Head of caudate nucleus (tissue), 42 donors: ENCODE data around the gene ARHGAP29.
"Not testable (repeated sequence)": the region's sequence is repeated elsewhere in the genome, so short reads cannot be mapped to it uniquely, and the experiment has no call there.

Source experiments
- DNase-seq, 42 donors: peaks; one replicate each; pipeline versions ENCODE4 v3.0.0 to v3.0.0-alpha.2; 2020 to 2021; ENCODE audit warnings: mixed read lengths in 7 of 42
- intact Hi-C: fragments of 100-400 bp; cut with DNase I; formaldehyde crosslinking; loops from one replicate; pipeline ENCODE4 v1.15.0; 2022

Gene ARHGAP29

DNA sequence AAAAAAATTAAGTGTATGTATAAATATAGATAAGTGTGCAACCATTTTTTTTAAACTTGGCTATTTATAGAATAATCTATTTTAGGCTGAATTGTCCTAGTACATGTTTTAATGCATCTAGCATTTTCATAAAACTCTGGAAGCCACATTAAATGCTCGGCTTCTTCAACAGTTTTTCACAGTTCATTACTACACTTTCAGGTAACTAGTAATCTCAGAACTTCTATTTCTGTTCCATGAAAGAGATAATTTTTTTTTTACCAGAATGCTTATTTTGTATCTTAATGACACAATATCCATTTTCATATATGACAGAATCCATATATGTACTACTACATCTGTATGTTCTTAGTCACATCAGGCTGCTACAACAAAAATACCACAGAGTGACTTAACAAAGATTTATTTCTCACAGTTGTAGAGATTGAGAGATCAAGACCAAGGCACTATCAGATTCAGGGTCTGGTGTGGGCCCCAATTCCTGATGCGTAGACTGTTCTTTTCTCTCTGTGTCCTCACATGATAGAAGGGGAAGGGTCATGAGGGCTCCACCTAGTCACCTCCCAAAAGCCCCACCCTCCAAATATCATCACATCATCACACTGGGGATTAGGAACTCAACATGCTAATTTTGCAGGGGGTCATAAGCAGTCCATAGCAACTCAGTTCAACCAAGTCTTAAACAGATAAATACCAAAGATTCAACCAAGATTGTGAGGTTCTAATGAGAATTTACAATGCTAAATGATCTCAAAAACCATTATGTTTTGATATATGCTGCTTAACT lies 43.1 kb downstream of the ARHGAP29 start:
- no peak for DNase-seq
- intact Hi-C loops, result no loop called here

GRCh38 chr1:94193128-94193527 lies 44.3 kb downstream of the ARHGAP29 start:
- DNase-seq, result no peak
- intact Hi-C loops, result no loop called here

DNA sequence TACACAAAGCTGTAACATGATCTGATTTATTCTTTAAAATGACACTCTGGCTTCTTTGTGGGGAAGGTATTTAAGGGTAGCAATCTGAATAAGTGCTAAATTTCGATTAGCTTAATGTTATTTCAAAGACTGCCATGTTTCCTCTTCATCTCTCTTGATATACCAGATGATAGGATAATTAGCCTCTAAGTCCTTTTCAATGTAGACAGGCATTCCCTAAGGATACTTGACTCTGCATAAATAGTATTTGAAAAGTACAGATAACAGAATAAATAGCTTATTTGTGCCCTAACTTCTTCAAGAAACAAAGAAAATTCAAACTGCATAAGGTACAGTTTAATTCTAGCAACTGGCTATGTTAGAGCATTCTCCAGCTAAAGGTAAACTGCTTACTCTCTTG lies 46.2 kb downstream of the ARHGAP29 start:
- intact Hi-C loops, result no loop called here

DNA sequence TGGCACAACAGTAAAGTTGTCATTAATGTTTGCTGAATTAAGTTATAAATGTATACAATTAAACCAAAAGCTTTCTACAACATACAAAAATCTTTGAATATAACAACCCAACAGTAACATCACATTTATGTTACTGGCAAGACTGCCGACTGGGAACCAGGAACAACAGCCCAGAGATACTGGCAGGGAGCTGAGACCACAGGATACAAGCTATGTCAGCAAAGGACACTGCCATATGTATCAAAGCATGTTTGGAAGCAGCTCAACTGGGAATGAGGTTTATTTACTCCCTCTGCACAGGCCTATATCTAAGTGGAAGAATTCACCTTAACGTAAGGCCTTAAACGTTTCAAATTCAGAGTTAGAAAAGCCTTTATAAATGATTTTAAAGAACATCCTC lies 50.4 kb downstream of the ARHGAP29 start:
- intact Hi-C loops, result no loop called here
- no peak for DNase-seq

More for the DNA sequence above, 46.2 kb downstream of the ARHGAP29 start:
- DNase-seq, result no peak

GRCh38 chr1:94183197-94183815 lies 54.1 kb downstream of the ARHGAP29 start:
- intact Hi-C loops, result no loop called here
- no peak for DNase-seq

DNA sequence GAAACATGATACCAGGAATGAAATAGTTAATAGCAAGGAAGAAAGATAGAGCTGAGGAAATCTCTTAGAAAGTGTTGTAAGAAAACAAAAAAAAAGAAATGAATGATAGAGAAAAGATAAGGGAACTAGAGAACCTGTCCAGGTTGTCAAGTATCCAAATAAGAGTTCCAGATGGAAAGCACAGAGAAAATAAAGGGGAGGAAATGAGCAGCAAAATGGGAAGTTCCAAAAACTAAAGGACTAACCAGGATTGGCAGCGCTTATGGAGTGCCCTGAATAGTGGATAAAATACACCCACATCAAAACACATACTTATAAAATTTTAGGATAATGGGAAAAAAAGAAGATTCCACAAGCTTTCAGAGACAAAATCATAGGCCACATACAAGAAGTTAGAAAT lies 55.2 kb downstream of the ARHGAP29 start:
- no peak for DNase-seq
- intact Hi-C loops, result no loop called here

DNA sequence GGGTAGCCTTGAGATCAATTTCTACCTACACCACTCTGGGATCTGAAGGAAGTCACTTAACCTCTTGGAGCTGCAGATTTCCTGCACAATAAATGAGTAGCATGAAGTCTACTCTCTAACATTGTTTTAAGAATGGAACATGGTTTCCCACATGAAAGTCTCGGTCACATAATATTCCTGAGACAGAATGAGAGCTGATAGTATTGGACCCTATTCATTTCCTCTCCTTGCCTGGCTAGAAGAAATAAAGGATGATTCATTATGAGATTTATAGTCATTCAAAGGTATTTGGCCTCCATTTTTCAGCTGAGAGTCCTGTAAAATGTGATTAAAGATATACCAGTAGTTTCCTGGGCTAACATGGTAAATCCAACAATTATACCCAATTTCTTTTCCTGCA lies 56.7 kb downstream of the ARHGAP29 start:
- intact Hi-C loops, result no loop called here

GRCh38 chr1:94178901-94179300 lies 58.5 kb downstream of the ARHGAP29 start:
- intact Hi-C loops, result no loop called here
- DNase-seq, result no peak

More for the DNA sequence above, 56.7 kb downstream of the ARHGAP29 start:
- DNase-seq, result no peak

- DNase-seq, result no peak
- intact Hi-C loops, result no loop called here
Measured at GRCh38 chr1:94169126-94169525, 68.3 kb downstream of the ARHGAP29 start.

GRCh38 chr1:94165843-94166242 lies 71.5 kb downstream of the ARHGAP29 start:
- no peak for DNase-seq
- intact Hi-C loops, result no loop called here

DNA sequence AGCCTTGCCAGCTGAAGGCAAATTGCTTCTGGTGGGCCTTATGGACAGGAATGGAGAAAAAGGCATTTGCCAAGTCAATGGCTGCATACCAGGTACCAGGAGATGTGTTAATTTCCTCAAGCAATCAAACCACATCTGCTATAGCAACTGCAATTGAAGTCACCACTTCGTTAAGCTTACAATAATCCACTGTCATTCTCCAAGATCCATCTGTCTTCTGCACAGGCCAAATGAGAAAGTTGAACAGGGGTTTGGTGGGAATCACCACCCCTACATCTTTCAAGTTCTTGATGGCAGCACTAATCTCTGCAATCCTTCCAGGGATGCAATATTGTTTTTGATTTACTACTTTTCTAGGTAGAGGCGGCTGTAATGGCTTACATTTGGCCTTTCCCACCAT lies 72.5 kb downstream of the ARHGAP29 start:
- intact Hi-C loops, DNase-seq: not testable (repeated sequence)

DNA sequence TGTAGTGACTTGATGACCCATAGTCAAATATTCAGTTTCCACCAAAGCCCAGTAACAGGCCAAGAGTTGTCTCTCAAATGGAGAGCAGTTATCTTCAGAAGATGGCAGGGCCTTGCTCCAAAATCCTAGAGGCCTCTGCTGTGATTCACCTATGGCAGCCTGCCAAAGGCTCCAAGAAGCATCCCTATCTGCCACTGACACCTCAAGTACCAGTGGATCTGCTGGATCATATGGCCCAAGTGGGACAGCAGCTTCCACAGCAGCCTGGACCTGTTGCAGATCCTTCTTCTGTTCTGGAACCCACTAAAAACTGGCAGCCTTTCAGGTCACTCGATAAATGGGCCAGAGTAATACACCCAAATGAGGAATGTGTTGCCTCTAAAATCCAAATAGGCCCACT lies 73.3 kb downstream of the ARHGAP29 start:
- intact Hi-C loops, DNase-seq: not testable (repeated sequence)

GRCh38 chr1:94163249-94163648 lies 74.1 kb downstream of the ARHGAP29 start:
- intact Hi-C loops, DNase-seq: not testable (repeated sequence)

DNA sequence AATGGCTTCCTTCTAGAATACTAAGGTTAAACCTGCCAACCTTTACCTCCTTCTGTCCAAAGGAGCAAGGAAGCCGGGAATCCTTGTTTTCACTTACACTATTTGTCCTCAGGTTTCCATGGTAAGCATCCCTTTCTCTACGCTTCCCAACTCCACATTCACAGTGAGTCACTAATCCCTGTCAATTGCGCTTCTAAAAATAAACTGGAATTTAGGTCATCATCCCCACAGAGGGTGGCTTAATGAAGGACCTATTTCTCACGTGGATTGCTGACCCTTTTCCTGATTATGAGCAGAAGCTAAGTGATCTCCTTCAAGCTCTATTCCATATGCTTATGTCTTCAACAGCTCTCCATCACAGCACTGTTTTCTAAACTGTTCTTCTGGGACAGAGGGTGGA lies 76.6 kb downstream of the ARHGAP29 start:
- DNase-seq, result peak in 9 of 42 donors; percentile 2 to 59 (median 10)
- intact Hi-C loops, result no loop called here

GRCh38 chr1:94156096-94156625 lies 81.2 kb downstream of the ARHGAP29 start:
- intact Hi-C loops, result no loop called here
- no peak for DNase-seq

GRCh38 chr1:94154989-94155388 lies 82.4 kb downstream of the ARHGAP29 start:
- no peak for DNase-seq
- intact Hi-C loops, result no loop called here

DNA sequence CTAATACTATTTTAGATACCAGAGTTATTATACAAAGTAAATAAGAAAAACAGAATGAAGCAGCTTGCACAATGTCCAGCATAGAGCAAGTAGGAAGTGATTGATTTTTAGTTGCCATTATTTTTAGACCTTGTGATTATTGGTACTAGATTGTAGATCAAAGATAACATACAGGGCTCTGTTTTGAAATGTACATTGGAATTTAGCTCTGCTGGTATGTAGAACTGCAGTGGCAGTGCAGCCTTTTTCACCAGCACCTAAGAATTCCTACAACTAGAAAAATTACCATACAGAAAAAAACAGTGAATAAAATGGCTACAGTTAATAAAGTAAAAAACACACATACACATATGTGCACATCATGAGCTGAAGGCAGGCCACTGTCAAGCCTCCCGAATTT lies 84.3 kb downstream of the ARHGAP29 start:
- no peak for DNase-seq
- intact Hi-C loops, result no loop called here

- DNase-seq, intact Hi-C loops: not testable (repeated sequence)
Measured at GRCh38 chr1:94149166-94149565, 88.2 kb downstream of the ARHGAP29 start.

- intact Hi-C loops, result no loop called here
- no peak for DNase-seq
Measured at GRCh38 chr1:94146273-94146672, 91.1 kb downstream of the ARHGAP29 start.

- no peak for DNase-seq
- intact Hi-C loops, result no loop called here
Measured at GRCh38 chr1:94144836-94145235, 92.5 kb downstream of the ARHGAP29 start.

DNA sequence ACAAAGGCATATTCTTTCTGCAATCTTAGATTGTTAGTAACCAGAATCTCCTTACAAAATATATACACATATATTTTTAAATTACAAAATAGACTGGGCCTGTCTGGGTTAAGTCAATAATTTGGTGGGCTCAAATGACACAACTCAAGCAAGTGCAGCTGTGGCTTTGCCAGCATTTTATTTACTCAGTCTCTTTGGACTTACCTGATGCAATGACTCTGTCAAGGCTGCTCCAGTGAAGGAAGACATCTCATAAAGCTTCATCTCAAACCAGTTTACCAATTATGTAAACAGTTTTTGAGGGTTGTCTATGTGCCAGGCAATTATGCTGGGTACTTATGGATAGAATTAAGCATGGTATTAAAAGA lies 93.6 kb downstream of the ARHGAP29 start:
- no peak for DNase-seq
- intact Hi-C loops, result no loop called here
